HepG2 (cell line): Measurements from ENCODE around the gene CHID1. TPM values are rescaled to one million over a fixed set of nuclear protein-coding genes. Genes with fewer than 3 reads are reported as not detected.
A peak's percentile ranks its signal among the peaks of the same experiment; 100 is the strongest.

Experiments used
- ASH2L ChIP-seq: fragments of 300-600, 200-600 bp; sonication (generic); IDR thresholded peaks from 2 replicates; pipeline ENCODE4 v1.7.0; 2017; ENCODE audit warnings: low read depth, mild to moderate bottlenecking, moderate library complexity, mixed read lengths, low read length; ENCODE audit not compliant: insufficient read length
- ATF1 ChIP-seq: IDR thresholded peaks from 2 replicates; pipeline ENCODE4 v1.6.1; 2016; ENCODE audit warnings: mild to moderate bottlenecking, control low read depth
- CAMTA2 ChIP-seq: sonication (generic); formaldehyde crosslinking; IDR thresholded peaks from 2 replicates; pipeline ENCODE4 v1.4.0; 2020; ENCODE audit warnings: mild to moderate bottlenecking, missing genetic modification reagents, borderline replicate concordance
- DPF2 ChIP-seq: sonication (generic); formaldehyde crosslinking; IDR thresholded peaks from 2 replicates; pipeline ENCODE4 v1.4.0; 2020; ENCODE audit warnings: mild to moderate bottlenecking, low read depth, missing genetic modification reagents, borderline replicate concordance
- ESRRA ChIP-seq: sonication (generic); formaldehyde crosslinking; IDR thresholded peaks from 2 replicates; pipeline ENCODE4 v1.5.1; 2020; ENCODE audit warnings: mild to moderate bottlenecking, low read depth, missing genetic modification reagents
- FOXM1 ChIP-seq: sonication (generic); formaldehyde crosslinking; IDR thresholded peaks from 2 replicates; pipeline ENCODE4 v1.5.0; 2020; ENCODE audit warnings: missing genetic modification reagents
- GABPA ChIP-seq, 2 experiments: IDR thresholded peaks; 2 replicates each; pipeline ENCODE4 v1.6.1; 2011 to 2016; ENCODE audit warnings: low read depth in 2 of 2, low read length in 1 of 2, missing biosample characterization in 1 of 2, missing genetic modification characterization in 1 of 2
- GLI4 ChIP-seq: sonication (generic); formaldehyde crosslinking; IDR thresholded peaks from 2 replicates; pipeline ENCODE4 v1.5.1; 2020; ENCODE audit warnings: missing genetic modification reagents, mild to moderate bottlenecking, moderate library complexity, borderline replicate concordance
- HCFC1 ChIP-seq: fragments of 150-350 bp; IDR thresholded peaks from 2 replicates; pipeline ENCODE4 v1.6.1; 2014; ENCODE audit warnings: low read depth, low read length
- HMGXB3 ChIP-seq: sonication (generic); formaldehyde crosslinking; IDR thresholded peaks from 2 replicates; pipeline ENCODE4 v1.4.0; 2020; ENCODE audit warnings: missing genetic modification reagents, borderline replicate concordance
- JUN ChIP-seq: sonication (generic); formaldehyde crosslinking; IDR thresholded peaks from 2 replicates; pipeline ENCODE4 v1.4.0; 2020; ENCODE audit warnings: mild to moderate bottlenecking, missing genetic modification reagents
- KLF16 ChIP-seq, 2 experiments: sonication (generic) in 1 of 2; formaldehyde crosslinking in 1 of 2; IDR thresholded peaks; 2 replicates each; pipeline versions ENCODE4 v1.6.1 to v1.8.0; 2016 to 2023; ENCODE audit warnings: missing genetic modification reagents in 2 of 2, missing compliant biosample characterization in 1 of 2
- NCOA5 ChIP-seq: sonication (generic); formaldehyde crosslinking; IDR thresholded peaks from 2 replicates; pipeline ENCODE4 v1.4.0; 2020; ENCODE audit warnings: missing genetic modification reagents
- SMYD3 ChIP-seq: sonication (generic); formaldehyde crosslinking; IDR thresholded peaks from 2 replicates; pipeline ENCODE4 v1.8.1; 2023; ENCODE audit warnings: mild to moderate bottlenecking, missing genetic modification reagents
- SP1 ChIP-seq, 2 experiments: fragments of 450-650 bp in 1 of 2; sonication (generic) in 1 of 2; formaldehyde crosslinking in 1 of 2; IDR thresholded peaks; 2 replicates each; pipeline versions ENCODE4 v1.4.0 to v1.6.1; 2016 to 2020; ENCODE audit warnings: missing genetic modification reagents in 1 of 2
- TBX2 ChIP-seq: sonication (generic); formaldehyde crosslinking; IDR thresholded peaks from 2 replicates; pipeline ENCODE4 v1.5.0; 2020; ENCODE audit warnings: missing genetic modification reagents, mild to moderate bottlenecking, borderline replicate concordance
- ZBTB4 ChIP-seq: sonication (generic); formaldehyde crosslinking; IDR thresholded peaks from 2 replicates; pipeline ENCODE4 v1.4.0; 2020; ENCODE audit warnings: missing genetic modification reagents, mild to moderate bottlenecking, borderline replicate concordance
- ZNF136 ChIP-seq: sonication (generic); formaldehyde crosslinking; IDR thresholded peaks from 2 replicates; pipeline ENCODE4 v1.8.1; 2022; ENCODE audit warnings: low read depth, mild to moderate bottlenecking, moderate library complexity, missing genetic modification reagents
- ZNF235 ChIP-seq: sonication (generic); formaldehyde crosslinking; IDR thresholded peaks from 2 replicates; pipeline ENCODE4 v1.8.1; 2023; ENCODE audit warnings: mild to moderate bottlenecking, missing genetic modification reagents, borderline replicate concordance
- ZSCAN21 ChIP-seq: sonication (generic); formaldehyde crosslinking; IDR thresholded peaks from 2 replicates; pipeline ENCODE4 v1.8.0; 2022; ENCODE audit warnings: mild to moderate bottlenecking, missing genetic modification reagents, moderate library complexity, borderline replicate concordance
- polyA plus RNA-seq, 8 experiments: library from polyadenylated mRNA; depleted of rRNA in 3 of 8; stranded (reverse) in 7 of 8; unstranded in 1 of 8; fragments of >200 nt; fragmentation: Illumina TruSeq in 4 of 8; extraction: Trizol in 4 of 8; gene quantifications; 2 replicates each; pipeline versions ENCODE4 v1.2.1 to v1.2.3, GENCODE V29; 2011 to 2016; ENCODE audit warnings: low read depth in 4 of 8, missing spikeins in 1 of 8, mixed read lengths in 1 of 8; ENCODE audit not compliant: insufficient read depth in 1 of 8
- total RNA-seq, 5 experiments: library from RNA; depleted of rRNA; stranded (reverse); fragments of >200 nt; fragmentation: Illumina TruSeq; extraction: Trizol; gene quantifications; 2 replicates each; pipeline ENCODE4 v1.2.3, GENCODE V29; 2016; ENCODE audit warnings: low read depth in 1 of 5
- TF ChIP-seq, protein P1 (sequence below): sonication (generic); formaldehyde crosslinking; IDR thresholded peaks from 2 replicates; pipeline ENCODE4 v1.4.0; 2020; ENCODE audit warnings: missing genetic modification reagents

Gene CHID1
- total and polyA plus RNA-seq, 2 of the 13 experiments (the other 11 are each of a cell fraction or from before 2014, with no cell fraction given) = 65.1 to 93.6 TPM

DNA sequence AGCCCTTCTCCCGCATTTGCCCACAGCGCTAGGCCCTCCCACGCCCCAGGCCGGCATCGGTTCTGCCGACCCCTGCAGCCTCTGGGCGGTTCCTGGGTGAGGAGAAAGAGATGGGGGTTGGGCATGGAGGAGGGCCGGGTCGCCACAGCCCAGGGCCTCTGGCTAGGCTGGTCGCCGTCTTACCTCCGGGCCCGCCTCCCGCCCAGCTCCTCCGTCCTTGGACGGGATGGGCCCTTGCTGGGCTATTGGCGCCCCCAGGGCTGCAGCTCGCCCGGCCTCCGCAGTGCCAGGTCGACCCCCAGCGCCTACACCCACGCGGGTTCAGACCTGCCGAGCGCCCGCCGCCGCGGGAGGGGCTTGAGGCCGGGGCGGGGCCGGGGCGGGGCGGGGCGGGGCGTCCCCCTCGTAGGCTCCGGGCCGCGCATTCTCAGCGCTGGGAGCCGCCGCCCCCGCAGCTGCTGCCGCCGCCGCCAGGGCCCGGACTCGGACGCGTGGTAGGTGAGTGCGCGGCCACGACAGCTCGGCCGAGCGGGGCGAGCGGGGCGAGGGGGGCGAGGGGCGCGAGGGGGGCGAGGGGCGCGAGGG lies 78.0 kb downstream of the CHID1 start, which contains the start of gene CD151 (continued):
- TF ChIP-seq ZBTB4 (no peak), HMGXB3 (CRISPR knock-in tag) (no peak), ZNF235 (no peak), GLI4 (CRISPR knock-in tag) (no peak), CAMTA2 (CRISPR knock-in tag) (no peak), GABPA (IDR thresholded peaks at IDR 0.05; ENCODE audit: low read depth, low read length) (no peak), GABPA (CRISPR knock-in tag; IDR thresholded peaks at IDR 0.05; ENCODE audit: low read depth) (no peak), FOXM1 (CRISPR knock-in tag) (no peak), ASH2L (no peak), NCOA5 (CRISPR knock-in tag) (no peak), SP1 (IDR thresholded peaks at IDR 0.05) (no peak), SP1 (CRISPR knock-in tag; IDR thresholded peaks at IDR 0.05) (0 out of 2 replicates have a peak, but pooled peaks have one; percentile 32), ZSCAN21 (CRISPR knock-in tag) (peak; percentile 21; the same call in 1 of the 2 replicates), ESRRA (CRISPR knock-in tag) (no peak), TBX2 (CRISPR knock-in tag) (0 out of 2 replicates have a peak, but pooled peaks have one; percentile 9), HCFC1 (no peak), ZNF136 (no peak), KLF16 (CRISPR knock-in tag; IDR thresholded peaks at IDR 0.05) (no peak), DPF2 (CRISPR knock-in tag) (no peak), JUN (CRISPR knock-in tag) (no peak), ATF1 (CRISPR knock-in tag) (no peak), SMYD3 (CRISPR knock-in tag) (no peak)
- TF ChIP-seq, protein P1, sequence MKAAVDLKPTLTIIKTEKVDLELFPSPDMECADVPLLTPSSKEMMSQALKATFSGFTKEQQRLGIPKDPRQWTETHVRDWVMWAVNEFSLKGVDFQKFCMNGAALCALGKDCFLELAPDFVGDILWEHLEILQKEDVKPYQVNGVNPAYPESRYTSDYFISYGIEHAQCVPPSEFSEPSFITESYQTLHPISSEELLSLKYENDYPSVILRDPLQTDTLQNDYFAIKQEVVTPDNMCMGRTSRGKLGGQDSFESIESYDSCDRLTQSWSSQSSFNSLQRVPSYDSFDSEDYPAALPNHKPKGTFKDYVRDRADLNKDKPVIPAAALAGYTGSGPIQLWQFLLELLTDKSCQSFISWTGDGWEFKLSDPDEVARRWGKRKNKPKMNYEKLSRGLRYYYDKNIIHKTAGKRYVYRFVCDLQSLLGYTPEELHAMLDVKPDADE (CRISPR knock-in tag) = no peak
